HepG2 (cell line): Measurements from ENCODE around the gene VAC14. TPM values are rescaled to one million over a fixed set of nuclear protein-coding genes. Genes with fewer than 3 reads are reported as not detected.

ENCODE experiments used
- ATAD3A ChIP-seq: sonication (generic); formaldehyde crosslinking; IDR thresholded peaks from 2 replicates; pipeline ENCODE4 v1.4.0; 2020; ENCODE audit warnings: missing genetic modification reagents
- ELF1 ChIP-seq: sonication (generic); formaldehyde crosslinking; IDR thresholded peaks from 2 replicates; pipeline ENCODE4 v1.4.0; 2020; ENCODE audit warnings: missing genetic modification reagents
- HES4 ChIP-seq: sonication (generic); formaldehyde crosslinking; IDR thresholded peaks from 2 replicates; pipeline ENCODE4 v1.9.0; 2021; ENCODE audit warnings: mild to moderate bottlenecking, missing genetic modification reagents, borderline replicate concordance
- KMT2A ChIP-seq: sonication (generic); formaldehyde crosslinking; IDR thresholded peaks from 2 replicates; pipeline ENCODE4 v1.4.0; 2020; ENCODE audit warnings: missing genetic modification reagents
- MTA3 ChIP-seq: sonication (generic); formaldehyde crosslinking; IDR thresholded peaks from 2 replicates; pipeline ENCODE4 v1.4.0; 2020; ENCODE audit warnings: missing genetic modification reagents
- MYNN ChIP-seq: sonication (generic); formaldehyde crosslinking; IDR thresholded peaks from 2 replicates; pipeline ENCODE4 v1.4.0; 2020; ENCODE audit warnings: mild to moderate bottlenecking, low read depth, missing genetic modification reagents
- NFKBIZ ChIP-seq: IDR thresholded peaks from 2 replicates; pipeline ENCODE4 v1.6.1; 2018; ENCODE audit warnings: missing genetic modification reagents, missing compliant biosample characterization
- PHF8 ChIP-seq: sonication (generic); formaldehyde crosslinking; IDR thresholded peaks from 2 replicates; pipeline ENCODE4 v1.5.0; 2020; ENCODE audit warnings: missing genetic modification reagents
- SP2 ChIP-seq: sonication (generic); formaldehyde crosslinking; IDR thresholded peaks from 2 replicates; pipeline ENCODE4 v1.5.1; 2020; ENCODE audit warnings: mild to moderate bottlenecking, missing genetic modification reagents
- SRF ChIP-seq: IDR thresholded peaks from 2 replicates; pipeline ENCODE4 v1.6.1; 2011; ENCODE audit warnings: mild to moderate bottlenecking, low read depth, low read length, moderate library complexity
- SRSF4 ChIP-seq: fragments of 200-400 bp; formaldehyde crosslinking; IDR thresholded peaks from one replicate; pipeline ENCODE4 v1.6.1; 2018; ENCODE audit warnings: mild to moderate bottlenecking, low read depth, low read length, moderate library complexity; ENCODE audit not compliant: poor library complexity, severe bottlenecking
- TBX3 ChIP-seq: fragments of 450-650 bp; IDR thresholded peaks from 2 replicates; pipeline ENCODE4 v1.6.1; 2017; ENCODE audit warnings: antibody characterized with exemption, mild to moderate bottlenecking, inconsistent platforms, borderline replicate concordance
- ZNF121 ChIP-seq: sonication (generic); formaldehyde crosslinking; IDR thresholded peaks from 2 replicates; pipeline ENCODE4 v1.5.0; 2020; ENCODE audit warnings: mild to moderate bottlenecking, missing genetic modification reagents
- ZNF512 ChIP-seq: sonication (generic); formaldehyde crosslinking; IDR thresholded peaks from 2 replicates; pipeline ENCODE4 v1.4.0; 2020; ENCODE audit warnings: mild to moderate bottlenecking, missing genetic modification reagents
- ZNF605 ChIP-seq: sonication (generic); formaldehyde crosslinking; IDR thresholded peaks from 2 replicates; pipeline ENCODE4 v1.8.0; 2022; ENCODE audit warnings: mild to moderate bottlenecking, missing genetic modification reagents
- ZNF709 ChIP-seq: sonication (generic); formaldehyde crosslinking; IDR thresholded peaks from 2 replicates; pipeline ENCODE4 v1.5.0; 2020; ENCODE audit warnings: mild to moderate bottlenecking, missing genetic modification reagents
- ZNF713 ChIP-seq: sonication (generic); formaldehyde crosslinking; IDR thresholded peaks from 2 replicates; pipeline ENCODE4 v1.4.0; 2020; ENCODE audit warnings: mild to moderate bottlenecking, missing genetic modification reagents
- ZNF772 ChIP-seq: sonication (generic); formaldehyde crosslinking; IDR thresholded peaks from 2 replicates; pipeline ENCODE4 v1.5.0; 2020; ENCODE audit warnings: mild to moderate bottlenecking, missing genetic modification reagents
- polyA plus RNA-seq, 8 experiments: library from polyadenylated mRNA; depleted of rRNA in 3 of 8; stranded (reverse) in 7 of 8; unstranded in 1 of 8; fragments of >200 nt; fragmentation: Illumina TruSeq in 4 of 8; extraction: Trizol in 4 of 8; gene quantifications; 2 replicates each; pipeline versions ENCODE4 v1.2.1 to v1.2.3, GENCODE V29; 2011 to 2016; ENCODE audit warnings: low read depth in 4 of 8, missing spikeins in 1 of 8, mixed read lengths in 1 of 8; ENCODE audit not compliant: insufficient read depth in 1 of 8
- total RNA-seq, 5 experiments: library from RNA; depleted of rRNA; stranded (reverse); fragments of >200 nt; fragmentation: Illumina TruSeq; extraction: Trizol; gene quantifications; 2 replicates each; pipeline ENCODE4 v1.2.3, GENCODE V29; 2016; ENCODE audit warnings: low read depth in 1 of 5
- TF ChIP-seq, protein P1 (sequence below): fragments of 450-650 bp; IDR thresholded peaks from 2 replicates; pipeline ENCODE4 v1.6.1; 2017; ENCODE audit warnings: mild to moderate bottlenecking
- TF ChIP-seq, protein P2 (sequence below): sonication (generic); formaldehyde crosslinking; IDR thresholded peaks from 2 replicates; pipeline ENCODE4 v1.5.1; 2020; ENCODE audit warnings: missing genetic modification reagents, mild to moderate bottlenecking, borderline replicate concordance
- TF ChIP-seq, protein P3 (sequence below): sonication (generic); formaldehyde crosslinking; IDR thresholded peaks from 2 replicates; pipeline ENCODE4 v1.9.0; 2021; ENCODE audit warnings: missing genetic modification reagents, borderline replicate concordance
- TF ChIP-seq, protein P4 (sequence below): sonication (generic); formaldehyde crosslinking; IDR thresholded peaks from 2 replicates; pipeline ENCODE4 v1.8.0; 2022; ENCODE audit warnings: missing genetic modification reagents, mild to moderate bottlenecking, borderline replicate concordance

VAC14 gene
- total and polyA plus RNA-seq, 2 of the 13 experiments (the other 11 are each of a cell fraction or from before 2014, with no cell fraction given) = 23.5 to 24.6 TPM

GRCh38 chr16:70685938-70686375 lies 115.0 kb downstream of the VAC14 start, which contains the start of gene MTSS2 (continued):
- TF ChIP-seq, protein P1, sequence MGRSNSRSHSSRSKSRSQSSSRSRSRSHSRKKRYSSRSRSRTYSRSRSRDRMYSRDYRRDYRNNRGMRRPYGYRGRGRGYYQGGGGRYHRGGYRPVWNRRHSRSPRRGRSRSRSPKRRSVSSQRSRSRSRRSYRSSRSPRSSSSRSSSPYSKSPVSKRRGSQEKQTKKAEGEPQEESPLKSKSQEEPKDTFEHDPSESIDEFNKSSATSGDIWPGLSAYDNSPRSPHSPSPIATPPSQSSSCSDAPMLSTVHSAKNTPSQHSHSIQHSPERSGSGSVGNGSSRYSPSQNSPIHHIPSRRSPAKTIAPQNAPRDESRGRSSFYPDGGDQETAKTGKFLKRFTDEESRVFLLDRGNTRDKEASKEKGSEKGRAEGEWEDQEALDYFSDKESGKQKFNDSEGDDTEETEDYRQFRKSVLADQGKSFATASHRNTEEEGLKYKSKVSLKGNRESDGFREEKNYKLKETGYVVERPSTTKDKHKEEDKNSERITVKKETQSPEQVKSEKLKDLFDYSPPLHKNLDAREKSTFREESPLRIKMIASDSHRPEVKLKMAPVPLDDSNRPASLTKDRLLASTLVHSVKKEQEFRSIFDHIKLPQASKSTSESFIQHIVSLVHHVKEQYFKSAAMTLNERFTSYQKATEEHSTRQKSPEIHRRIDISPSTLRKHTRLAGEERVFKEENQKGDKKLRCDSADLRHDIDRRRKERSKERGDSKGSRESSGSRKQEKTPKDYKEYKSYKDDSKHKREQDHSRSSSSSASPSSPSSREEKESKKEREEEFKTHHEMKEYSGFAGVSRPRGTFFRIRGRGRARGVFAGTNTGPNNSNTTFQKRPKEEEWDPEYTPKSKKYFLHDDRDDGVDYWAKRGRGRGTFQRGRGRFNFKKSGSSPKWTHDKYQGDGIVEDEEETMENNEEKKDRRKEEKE = no peak
- TF ChIP-seq ZNF772 (CRISPR knock-in tag) (0 out of 2 replicates have a peak, but pooled peaks have one; percentile 49), ELF1 (CRISPR knock-in tag) (no peak), TBX3 (no peak), NFKBIZ (CRISPR knock-in tag) (no peak), KMT2A (CRISPR knock-in tag) (no peak), MYNN (CRISPR knock-in tag) (no peak), HES4 (CRISPR knock-in tag) (no peak), ZNF121 (CRISPR knock-in tag) (0 out of 2 replicates have a peak, but pooled peaks have one; percentile 45), SRF (no peak), PHF8 (CRISPR knock-in tag) (no peak), ATAD3A (CRISPR knock-in tag) (no peak), ZNF713 (CRISPR knock-in tag) (no peak), SP2 (CRISPR knock-in tag) (no peak), ZNF709 (CRISPR knock-in tag) (no peak), ZNF512 (no peak), MTA3 (CRISPR knock-in tag) (no peak), SRSF4 (no peak), ZNF605 (CRISPR knock-in tag) (no peak)
- TF ChIP-seq, protein P2, sequence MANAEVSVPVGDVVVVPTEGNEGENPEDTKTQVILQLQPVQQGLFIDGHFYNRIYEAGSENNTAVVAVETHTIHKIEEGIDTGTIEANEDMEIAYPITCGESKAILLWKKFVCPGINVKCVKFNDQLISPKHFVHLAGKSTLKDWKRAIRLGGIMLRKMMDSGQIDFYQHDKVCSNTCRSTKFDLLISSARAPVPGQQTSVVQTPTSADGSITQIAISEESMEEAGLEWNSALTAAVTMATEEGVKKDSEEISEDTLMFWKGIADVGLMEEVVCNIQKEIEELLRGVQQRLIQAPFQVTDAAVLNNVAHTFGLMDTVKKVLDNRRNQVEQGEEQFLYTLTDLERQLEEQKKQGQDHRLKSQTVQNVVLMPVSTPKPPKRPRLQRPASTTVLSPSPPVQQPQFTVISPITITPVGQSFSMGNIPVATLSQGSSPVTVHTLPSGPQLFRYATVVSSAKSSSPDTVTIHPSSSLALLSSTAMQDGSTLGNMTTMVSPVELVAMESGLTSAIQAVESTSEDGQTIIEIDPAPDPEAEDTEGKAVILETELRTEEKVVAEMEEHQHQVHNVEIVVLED (CRISPR knock-in tag) = peak; percentile 29; the same call in 1 of the 2 replicates
- TF ChIP-seq, protein P3, sequence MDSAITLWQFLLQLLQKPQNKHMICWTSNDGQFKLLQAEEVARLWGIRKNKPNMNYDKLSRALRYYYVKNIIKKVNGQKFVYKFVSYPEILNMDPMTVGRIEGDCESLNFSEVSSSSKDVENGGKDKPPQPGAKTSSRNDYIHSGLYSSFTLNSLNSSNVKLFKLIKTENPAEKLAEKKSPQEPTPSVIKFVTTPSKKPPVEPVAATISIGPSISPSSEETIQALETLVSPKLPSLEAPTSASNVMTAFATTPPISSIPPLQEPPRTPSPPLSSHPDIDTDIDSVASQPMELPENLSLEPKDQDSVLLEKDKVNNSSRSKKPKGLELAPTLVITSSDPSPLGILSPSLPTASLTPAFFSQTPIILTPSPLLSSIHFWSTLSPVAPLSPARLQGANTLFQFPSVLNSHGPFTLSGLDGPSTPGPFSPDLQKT (CRISPR knock-in tag) = no peak
- TF ChIP-seq, protein P4, sequence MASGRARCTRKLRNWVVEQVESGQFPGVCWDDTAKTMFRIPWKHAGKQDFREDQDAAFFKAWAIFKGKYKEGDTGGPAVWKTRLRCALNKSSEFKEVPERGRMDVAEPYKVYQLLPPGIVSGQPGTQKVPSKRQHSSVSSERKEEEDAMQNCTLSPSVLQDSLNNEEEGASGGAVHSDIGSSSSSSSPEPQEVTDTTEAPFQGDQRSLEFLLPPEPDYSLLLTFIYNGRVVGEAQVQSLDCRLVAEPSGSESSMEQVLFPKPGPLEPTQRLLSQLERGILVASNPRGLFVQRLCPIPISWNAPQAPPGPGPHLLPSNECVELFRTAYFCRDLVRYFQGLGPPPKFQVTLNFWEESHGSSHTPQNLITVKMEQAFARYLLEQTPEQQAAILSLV = no peak
